SKM-1 treated with dmso at 0.1 percent for 144 hours (cell line): ENCODE measurements around the gene DALRD3.

Source experiments
- DNase-seq: peaks from one replicate; lab custom pipeline; 2025; ENCODE audit not compliant: unreplicated experiment; lab: John Stamatoyannopoulos, UW

Gene DALRD3

DNA sequence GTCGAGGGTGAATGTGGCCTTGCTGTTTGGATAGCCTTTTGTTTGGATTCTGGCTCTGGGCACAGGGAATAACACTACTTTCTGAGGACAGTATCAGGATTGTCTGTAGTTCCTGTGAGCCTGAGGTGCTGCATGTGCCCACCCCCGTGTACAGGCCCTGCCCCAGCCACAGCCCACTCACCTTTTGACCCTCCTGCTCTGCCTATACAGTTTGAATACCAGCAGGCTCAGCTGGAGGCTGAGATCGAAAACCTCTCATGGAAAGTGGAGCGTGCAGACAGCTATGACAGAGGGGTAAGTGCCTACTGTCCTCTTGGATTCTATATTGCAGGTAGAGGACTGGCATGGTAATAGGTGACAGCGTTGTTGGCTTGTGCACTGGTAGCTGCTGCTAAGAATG is 35.7 kb downstream of the DALRD3 start:
- DNase-seq = no peak

DNA sequence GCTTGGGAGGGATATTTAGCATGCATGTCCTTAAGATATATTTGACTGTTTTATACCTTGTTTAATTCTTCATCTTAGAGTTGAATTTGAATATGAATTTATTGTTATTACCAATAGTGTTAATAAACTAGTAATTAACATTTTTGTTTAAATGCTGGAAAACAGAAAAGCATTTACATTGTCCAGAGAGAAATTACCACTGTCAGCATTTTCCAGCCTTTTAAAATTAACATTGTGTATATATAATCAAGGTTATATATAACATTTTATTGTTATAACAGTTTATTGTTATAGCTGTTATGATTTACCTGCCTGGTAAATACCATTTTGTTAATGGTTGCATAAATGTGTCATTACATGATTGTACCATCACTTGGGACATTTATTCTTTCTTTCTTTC is 36.4 kb downstream of the DALRD3 start:
- DNase-seq = no peak

DNA sequence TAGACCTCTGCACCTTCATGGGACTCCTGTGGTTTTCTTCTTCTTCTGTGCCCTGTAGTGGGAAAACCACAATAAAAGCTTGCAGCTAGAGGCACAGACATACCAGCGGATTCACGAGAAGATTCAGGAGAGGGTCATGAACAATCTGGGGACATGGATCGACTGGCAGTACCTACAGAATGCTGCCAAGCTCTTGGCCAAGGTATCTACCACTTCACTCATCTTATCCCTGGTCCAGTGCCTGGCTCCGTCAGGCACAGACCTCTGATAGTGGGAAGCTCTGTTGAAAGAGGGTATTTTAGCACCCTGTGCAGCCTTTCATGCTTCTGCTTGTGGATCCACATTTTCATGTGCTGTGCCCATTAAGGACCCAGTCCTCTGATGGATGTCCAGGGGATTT is 38.1 kb downstream of the DALRD3 start:
- no peak for DNase-seq

DNA sequence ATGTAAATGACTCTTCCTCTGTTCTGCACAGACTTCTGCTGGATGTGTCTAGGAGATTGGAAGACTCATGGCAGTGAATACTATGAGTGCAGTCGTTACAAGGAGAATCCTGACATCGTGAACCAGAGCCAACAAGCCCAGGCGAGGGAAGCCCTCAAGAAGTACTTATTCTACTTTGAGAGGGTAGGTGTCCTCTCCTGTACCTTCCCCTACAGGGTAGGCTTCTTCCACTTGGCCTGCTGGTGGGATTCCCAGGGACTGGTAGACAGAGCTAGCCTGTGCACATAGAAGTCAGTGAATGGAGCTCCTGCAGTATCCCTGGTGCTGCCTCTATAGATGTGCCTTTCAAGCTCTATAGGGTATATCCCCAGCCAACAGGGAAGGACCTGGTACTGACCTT is 38.9 kb downstream of the DALRD3 start:
- no peak for DNase-seq

DNA sequence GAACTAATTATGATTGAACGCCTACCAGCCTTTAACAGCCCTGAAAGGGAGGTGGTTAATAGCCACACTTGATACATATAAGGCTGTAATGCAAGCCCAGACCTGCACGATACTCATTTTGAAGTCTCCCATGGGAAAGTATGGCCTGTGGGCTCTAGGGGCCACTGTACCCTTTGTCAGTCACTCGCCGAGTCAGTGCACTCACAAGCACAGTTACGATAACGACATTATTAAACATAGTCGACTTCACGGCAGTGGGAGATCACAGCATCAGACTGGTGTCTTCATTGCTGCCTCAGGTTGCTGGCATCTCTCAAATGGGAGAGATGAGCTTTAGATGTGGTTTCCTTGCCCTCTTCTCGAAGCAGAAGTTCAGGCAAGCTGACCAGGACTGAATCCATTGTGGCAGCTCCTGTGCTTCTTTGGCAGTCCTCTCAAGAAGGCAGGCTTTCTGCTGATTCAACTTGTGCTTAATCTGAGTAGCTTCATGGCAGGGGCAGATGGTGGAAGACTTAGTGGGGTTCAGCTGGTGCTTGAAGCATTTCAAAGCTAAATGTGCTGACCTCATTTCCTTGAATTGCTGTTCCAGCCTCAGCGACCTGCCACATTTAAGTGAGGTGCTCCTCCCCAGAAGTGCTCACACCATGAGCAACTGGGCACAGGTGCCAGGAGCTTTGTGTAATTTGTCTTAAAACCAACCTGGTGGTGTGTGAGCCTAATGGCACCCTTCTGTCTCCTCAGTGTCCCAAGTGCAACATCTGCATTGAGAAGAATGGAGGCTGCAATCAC is 44.1 kb downstream of the DALRD3 start:
- DNase-seq = no peak

DNA sequence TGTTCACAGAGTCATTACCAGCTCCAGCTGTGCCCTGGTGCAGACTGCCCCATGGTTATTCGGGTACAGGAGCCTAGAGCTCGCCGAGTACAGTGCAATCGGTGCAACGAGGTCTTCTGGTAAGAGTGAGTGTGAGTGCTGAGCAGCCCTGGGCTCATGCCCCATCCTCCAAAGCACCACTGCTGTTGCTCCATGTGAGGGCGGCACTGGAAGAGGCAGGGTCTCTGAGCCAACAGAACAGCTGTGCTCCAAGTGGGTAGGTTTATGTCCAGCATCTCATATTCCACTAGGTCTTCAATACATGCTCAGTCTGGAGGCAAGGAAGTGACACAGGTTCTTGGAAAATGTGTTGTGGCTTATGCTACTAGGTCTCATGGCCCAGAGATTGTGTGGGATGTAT is 47.8 kb downstream of the DALRD3 start:
- DNase-seq = no peak

DNA sequence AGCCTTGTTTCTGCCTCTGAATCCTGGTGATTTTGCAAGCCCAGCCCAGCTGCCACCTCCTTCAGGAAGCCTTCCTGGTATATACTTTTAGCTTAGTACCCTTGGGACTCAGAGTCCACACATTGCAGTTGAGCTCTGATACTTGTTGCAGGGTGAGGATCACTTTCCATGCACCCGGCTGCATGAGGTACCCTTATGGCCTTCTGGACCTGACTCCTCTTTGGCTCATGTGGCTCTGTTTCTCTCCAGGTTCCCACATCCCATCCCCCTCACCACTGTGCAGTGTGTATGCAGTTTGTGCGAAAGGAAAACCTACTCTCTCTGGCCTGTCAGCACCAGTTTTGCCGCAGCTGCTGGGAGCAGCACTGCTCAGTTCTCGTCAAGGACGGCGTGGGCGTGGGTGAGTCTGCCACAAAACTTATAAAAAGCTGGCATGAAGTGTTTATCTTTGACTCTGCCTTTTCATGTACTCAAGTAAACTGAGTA is 51.5 kb downstream of the DALRD3 start:
- DNase-seq = no peak

DNA sequence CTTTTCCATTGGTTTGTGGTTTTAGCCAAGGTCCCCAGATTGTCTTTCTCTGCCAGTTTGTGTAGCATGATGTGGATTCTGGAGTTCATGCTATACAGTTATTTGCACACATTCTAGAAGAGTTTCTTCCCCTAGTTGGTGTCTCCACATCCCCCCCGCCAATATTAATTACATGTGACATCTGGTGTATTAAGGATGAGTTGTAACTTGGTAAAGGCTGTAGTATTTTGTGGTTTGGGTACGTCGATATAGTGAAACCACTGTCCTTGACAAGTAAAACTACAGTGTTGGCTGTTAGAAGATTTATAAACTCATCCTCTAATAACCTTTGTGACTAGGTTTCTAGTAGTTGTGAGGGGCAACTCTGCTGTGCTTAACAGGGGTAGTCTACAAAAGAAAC is 52.0 kb downstream of the DALRD3 start:
- DNase-seq = no peak
